ENCODE data around the gene MAP1LC3B.

MAP1LC3B gene

GRCh38 chr16:87356491-87356853 lies 35.7 kb upstream of the MAP1LC3B start:
- TF ChIP-seq ZNF521 (tag by site-specific recombination; IDR thresholded peaks at IDR 0.05) (no peak), ZNF626 (tag by site-specific recombination; IDR thresholded peaks at IDR 0.05) (no peak), ZNF561 (tag by site-specific recombination; IDR thresholded peaks at IDR 0.05; ENCODE audit: borderline replicate concordance) (no peak), ZNF610 (tag by site-specific recombination; IDR thresholded peaks at IDR 0.05; ENCODE audit: borderline replicate concordance) (no peak), PRDM1 (tag by site-specific recombination; IDR thresholded peaks at IDR 0.05) (no peak), ZNF239 (tag by site-specific recombination; IDR thresholded peaks at IDR 0.05) (no peak), ZNF513 (tag by site-specific recombination; IDR thresholded peaks at IDR 0.05) (no peak), ZNF501 (tag by site-specific recombination; IDR thresholded peaks at IDR 0.05) (no peak), ZNF701 (tag by site-specific recombination; IDR thresholded peaks at IDR 0.05) (no peak), ZXDB (tag by site-specific recombination; IDR thresholded peaks at IDR 0.05) (no peak), GLIS1 (tag by site-specific recombination; IDR thresholded peaks at IDR 0.05) (no peak), ZNF266 (tag by site-specific recombination; IDR thresholded peaks at IDR 0.05; ENCODE audit: low read depth) (no peak), ZNF18 (tag by site-specific recombination; IDR thresholded peaks at IDR 0.05) (no peak), HOXA7 (CRISPR knock-in tag; IDR thresholded peaks at IDR 0.05; ENCODE audit: borderline replicate concordance) (no peak), KLF10 (tag by site-specific recombination; IDR thresholded peaks at IDR 0.05) (no peak), ZSCAN30 (tag by site-specific recombination; IDR thresholded peaks at IDR 0.05) (no peak), ZNF76 (tag by site-specific recombination; IDR thresholded peaks at IDR 0.05; ENCODE audit: borderline replicate concordance, low read depth) (no peak)
- TF ChIP-seq, protein P1, sequence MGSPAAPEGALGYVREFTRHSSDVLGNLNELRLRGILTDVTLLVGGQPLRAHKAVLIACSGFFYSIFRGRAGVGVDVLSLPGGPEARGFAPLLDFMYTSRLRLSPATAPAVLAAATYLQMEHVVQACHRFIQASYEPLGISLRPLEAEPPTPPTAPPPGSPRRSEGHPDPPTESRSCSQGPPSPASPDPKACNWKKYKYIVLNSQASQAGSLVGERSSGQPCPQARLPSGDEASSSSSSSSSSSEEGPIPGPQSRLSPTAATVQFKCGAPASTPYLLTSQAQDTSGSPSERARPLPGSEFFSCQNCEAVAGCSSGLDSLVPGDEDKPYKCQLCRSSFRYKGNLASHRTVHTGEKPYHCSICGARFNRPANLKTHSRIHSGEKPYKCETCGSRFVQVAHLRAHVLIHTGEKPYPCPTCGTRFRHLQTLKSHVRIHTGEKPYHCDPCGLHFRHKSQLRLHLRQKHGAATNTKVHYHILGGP (tag by site-specific recombination; IDR thresholded peaks at IDR 0.05): no peak
- TF ChIP-seq, protein P2, sequence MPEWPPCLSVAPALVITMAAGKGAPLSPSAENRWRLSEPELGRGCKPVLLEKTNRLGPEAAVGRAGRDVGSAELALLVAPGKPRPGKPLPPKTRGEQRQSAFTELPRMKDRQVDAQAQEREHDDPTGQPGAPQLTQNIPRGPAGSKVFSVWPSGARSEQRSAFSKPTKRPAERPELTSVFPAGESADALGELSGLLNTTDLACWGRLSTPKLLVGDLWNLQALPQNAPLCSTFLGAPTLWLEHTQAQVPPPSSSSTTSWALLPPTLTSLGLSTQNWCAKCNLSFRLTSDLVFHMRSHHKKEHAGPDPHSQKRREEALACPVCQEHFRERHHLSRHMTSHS (tag by site-specific recombination; IDR thresholded peaks at IDR 0.05): no peak
- CTCF ChIA-PET: interaction anchor here (0.7 kb wide), 1 partner anchor 11 kb away, joined by 3 read pairs; no protein-coding TSS in a partner anchor

DNA sequence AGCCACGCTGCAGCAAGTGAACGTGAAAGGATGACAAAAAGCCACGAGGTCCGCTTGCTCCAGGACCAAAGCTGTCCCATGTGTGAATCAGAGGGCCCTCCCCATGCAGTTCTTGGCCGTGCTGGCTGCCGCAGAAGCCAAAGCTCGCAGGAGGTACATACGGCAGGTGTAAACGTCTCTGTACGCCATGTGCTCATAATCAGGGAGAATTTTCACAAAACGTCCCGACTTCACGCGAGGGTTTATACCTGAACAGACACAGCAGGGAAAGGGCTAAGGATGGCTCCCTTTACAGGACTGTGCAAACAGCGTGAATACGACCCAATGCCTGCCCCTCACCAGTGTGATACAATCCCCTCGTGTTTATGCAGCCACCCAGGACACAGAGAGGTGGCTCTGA lies 33.9 kb upstream of the MAP1LC3B start:
- ChIA-PET CTCF (interaction anchor here (0.5 to 0.6 kb wide), 2 partner anchors 523 to 794 kb away, joined by 4 read pairs; no protein-coding TSS in a partner anchor), POLR2A (no interaction called here)
- TF ChIP-seq ZFP37 (tag by site-specific recombination; IDR thresholded peaks at IDR 0.05): no peak
- no peak for TF ChIP-seq SCRT2 (tag by site-specific recombination; IDR thresholded peaks at IDR 0.05)
- TF ChIP-seq, protein P3, sequence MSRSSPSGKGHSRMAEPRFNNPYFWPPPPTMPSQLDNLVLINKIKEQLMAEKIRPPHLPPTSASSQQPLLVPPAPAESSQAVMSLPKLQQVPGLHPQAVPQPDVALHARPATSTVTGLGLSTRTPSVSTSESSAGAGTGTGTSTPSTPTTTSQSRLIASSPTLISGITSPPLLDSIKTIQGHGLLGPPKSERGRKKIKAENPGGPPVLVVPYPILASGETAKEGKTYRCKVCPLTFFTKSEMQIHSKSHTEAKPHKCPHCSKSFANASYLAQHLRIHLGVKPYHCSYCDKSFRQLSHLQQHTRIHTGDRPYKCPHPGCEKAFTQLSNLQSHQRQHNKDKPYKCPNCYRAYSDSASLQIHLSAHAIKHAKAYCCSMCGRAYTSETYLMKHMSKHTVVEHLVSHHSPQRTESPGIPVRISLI (tag by site-specific recombination; IDR thresholded peaks at IDR 0.05): no peak
- TF ChIP-seq ZNF140 (tag by site-specific recombination; IDR thresholded peaks at IDR 0.05): no peak
- TF ChIP-seq BCL11A (tag by site-specific recombination; IDR thresholded peaks at IDR 0.05; ENCODE audit: low read depth): no peak
- TF ChIP-seq ZNF132 (tag by site-specific recombination; IDR thresholded peaks at IDR 0.05; ENCODE audit: borderline replicate concordance): no peak
- TF ChIP-seq HOXC10 (CRISPR knock-in tag; IDR thresholded peaks at IDR 0.05): no peak
- no peak for TF ChIP-seq ZNF501 (tag by site-specific recombination; IDR thresholded peaks at IDR 0.05)
- TF ChIP-seq ZNF830 (tag by site-specific recombination; IDR thresholded peaks at IDR 0.05; ENCODE audit: low read depth): no peak
- no peak for TF ChIP-seq ZNF571 (tag by site-specific recombination; IDR thresholded peaks at IDR 0.05)
- no peak for TF ChIP-seq ZFP69B (tag by site-specific recombination; IDR thresholded peaks at IDR 0.05)
- no peak for TF ChIP-seq ZNF561 (tag by site-specific recombination; IDR thresholded peaks at IDR 0.05; ENCODE audit: borderline replicate concordance)

More at GRCh38 chr16:87356491-87356853, 35.7 kb upstream of the MAP1LC3B start:
- Histone ChIP-seq H3K4me3 (ENCODE audit: low read depth, low read length) (no peak overlapping the region), H3K36me3 (ENCODE audit: control insufficient read depth in 2 of 2, insufficient read depth in 1 of 2, low read length in 2 of 2) (peaks cover 0 to 56% of the 10 kb centered on the region in 2 experiments; a peak in 1 of 3 replicates), H3K27ac (ENCODE audit: extremely low read depth, low read depth, low read length) (no peak overlapping the region), H3K9me3 (ENCODE audit: control insufficient read depth, insufficient read depth, low read depth, low read length) (no peaks in the 10 kb centered on the region), H3K4me1 (ENCODE audit: control insufficient read depth, insufficient read depth, low read length) (no peaks in the 10 kb centered on the region)
- POLR2A ChIA-PET: no interaction called here

More for the DNA sequence above, 33.9 kb upstream of the MAP1LC3B start:
- Histone ChIP-seq H3K36me3 (ENCODE audit: control insufficient read depth in 2 of 2, insufficient read depth in 1 of 2, low read length in 2 of 2) (peaks cover 0 to 61% of the 10 kb centered on the region in 2 experiments; a peak in 1 of 3 replicates), H3K9me3 (ENCODE audit: control insufficient read depth, insufficient read depth, low read depth, low read length) (no peaks in the 10 kb centered on the region), H3K4me1 (ENCODE audit: control insufficient read depth, insufficient read depth, low read length) (no peaks in the 10 kb centered on the region), H3K27ac (ENCODE audit: extremely low read depth, low read depth, low read length) (no peak overlapping the region), H3K4me3 (ENCODE audit: low read depth, low read length) (no peak overlapping the region)
